BE2C (cell line): Measurements from ENCODE around the gene DNAJB8.

ENCODE experiments used
- DNase-seq: peaks from one replicate; pipeline ENCODE4 v3.0.0-alpha.2; 2020
- H3K27me3 ChIP-seq: fragments of 250-450 bp; sonication (Bioruptor Pico); 2 replicates; pipeline ENCODE4 v1.5.1; 2020; ENCODE audit warnings: mild to moderate bottlenecking
- H3K36me3 ChIP-seq: fragments of 250-450 bp; sonication (Bioruptor Pico); 2 replicates; pipeline ENCODE4 v1.5.1; 2020; ENCODE audit warnings: mild to moderate bottlenecking
- H3K4me1 ChIP-seq: fragments of 250-450 bp; sonication (Bioruptor Pico); 2 replicates; pipeline ENCODE4 v1.5.1; 2020
- H3K4me3 ChIP-seq: 2 replicates; pipeline ENCODE4 v1.5.1; 2011; ENCODE audit warnings: low read depth, low read length
- H3K9me3 ChIP-seq: fragments of 250-450 bp; sonication (Bioruptor Pico); 2 replicates; pipeline ENCODE4 v1.5.1; 2020
- CTCF ChIP-seq: IDR thresholded peaks from 2 replicates; pipeline ENCODE4 v1.5.1; 2012; ENCODE audit warnings: mild to moderate bottlenecking, low read depth, low read length

The DNAJB8 gene

GRCh38 chr3:128452678-128453275, 13.9 kb downstream of the DNAJB8 start:
- DNase-seq: no peak
- TF ChIP-seq CTCF: no peak
- H3K27me3 ChIP-seq: no peaks in the 10 kb centered on the region
- peaks cover 10% of the 10 kb centered on the region for H3K36me3 ChIP-seq
- no peak overlapping the region for H3K4me3 ChIP-seq
- peaks cover 30% of the 10 kb centered on the region for H3K4me1 ChIP-seq
- no peaks in the 10 kb centered on the region for H3K9me3 ChIP-seq

- Histone ChIP-seq H3K4me1 (peaks cover 26% of the 10 kb centered on the region), H3K9me3 (no peaks in the 10 kb centered on the region), H3K4me3 (no peak overlapping the region), H3K27me3 (no peaks in the 10 kb centered on the region), H3K36me3 (peaks cover 10% of the 10 kb centered on the region)
- no peak for TF ChIP-seq CTCF
- peak; percentile 10 for DNase-seq
These were observed 14.6 kb downstream of the DNAJB8 start for GRCh38 chr3:128452120-128452519.

- Histone ChIP-seq H3K27me3 (no peaks in the 10 kb centered on the region), H3K36me3 (no peaks in the 10 kb centered on the region), H3K4me3 (no peak overlapping the region), H3K4me1 (peaks cover 8% of the 10 kb centered on the region), H3K9me3 (no peaks in the 10 kb centered on the region)
- no peak for DNase-seq
- TF ChIP-seq CTCF: no peak
These were observed 17.5 kb downstream of the DNAJB8 start for GRCh38 chr3:128449111-128449638.

- TF ChIP-seq CTCF: no peak
- Histone ChIP-seq H3K36me3 (no peaks in the 10 kb centered on the region), H3K4me3 (no peak overlapping the region), H3K4me1 (peaks cover under 1% of the 10 kb centered on the region), H3K9me3 (no peaks in the 10 kb centered on the region), H3K27me3 (no peaks in the 10 kb centered on the region)
- no peak for DNase-seq
These were observed 18.2 kb downstream of the DNAJB8 start for GRCh38 chr3:128448491-128448890.

- Histone ChIP-seq H3K36me3 (no peaks in the 10 kb centered on the region), H3K4me1 (no peaks in the 10 kb centered on the region), H3K27me3 (no peaks in the 10 kb centered on the region), H3K4me3 (no peak overlapping the region), H3K9me3 (no peaks in the 10 kb centered on the region)
- TF ChIP-seq CTCF: no peak
- DNase-seq: no peak
These were observed 19.1 kb downstream of the DNAJB8 start for GRCh38 chr3:128447561-128448013.

GRCh38 chr3:128446821-128447220, 19.9 kb downstream of the DNAJB8 start:
- DNase-seq: no peak
- Histone ChIP-seq H3K9me3 (no peaks in the 10 kb centered on the region), H3K4me1 (no peaks in the 10 kb centered on the region), H3K4me3 (no peak overlapping the region), H3K36me3 (no peaks in the 10 kb centered on the region), H3K27me3 (no peaks in the 10 kb centered on the region)
- TF ChIP-seq CTCF: no peak
